ENCODE measurements around the gene SSPN.

Gene SSPN

GRCh38 chr12:26187014-26187798, 8.2 kb upstream of the SSPN start:
- no peak for DNase-seq (ENCODE audit: low spot score)

DNA sequence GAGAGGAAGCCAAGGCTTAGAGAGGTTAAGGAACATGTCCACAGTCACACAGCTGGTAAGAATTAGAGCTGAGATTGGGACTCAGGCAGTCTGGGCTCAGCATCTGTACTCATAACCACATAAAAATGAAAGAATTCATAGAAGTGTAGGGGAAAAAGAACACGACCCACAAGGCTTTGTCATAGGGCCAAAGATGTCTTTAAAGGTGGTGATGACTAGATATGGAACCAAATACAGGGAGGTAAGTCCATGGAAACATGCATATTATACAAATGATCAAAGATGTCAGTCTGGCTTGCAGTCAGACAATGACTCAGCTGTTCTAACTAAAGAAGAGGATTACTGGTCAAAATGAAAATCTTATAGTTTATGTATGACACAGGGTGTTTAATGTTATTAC, 7.2 kb upstream of the SSPN start:
- DNase-seq (ENCODE audit: low spot score): peak; percentile 52

DNA sequence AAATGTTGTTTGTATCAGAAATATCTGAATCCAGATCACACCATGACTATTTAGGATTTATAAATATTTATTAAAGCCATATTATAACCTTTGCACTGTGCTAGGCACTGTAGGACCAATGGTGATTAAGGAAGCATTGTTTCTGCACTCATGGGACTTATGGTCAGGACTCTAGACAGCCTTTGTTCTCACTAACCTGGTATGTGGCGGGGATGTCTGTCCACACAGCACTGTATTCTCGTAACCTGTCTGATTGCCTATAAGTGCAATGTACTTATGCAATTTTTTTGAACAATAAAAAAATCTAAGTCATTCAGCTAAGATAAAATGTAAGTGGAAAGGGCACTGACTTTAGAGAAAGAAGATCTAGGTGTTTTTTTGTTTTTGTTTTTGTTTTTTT, 6.7 kb upstream of the SSPN start:
- DNase-seq (ENCODE audit: low spot score): no peak

- DNase-seq (ENCODE audit: low spot score): no peak
These were observed 3.2 kb upstream of the SSPN start for GRCh38 chr12:26192142-26192541.

- no peak for DNase-seq (ENCODE audit: low spot score)
These were observed 1.8 kb upstream of the SSPN start for GRCh38 chr12:26193539-26193938.

- DNase-seq (ENCODE audit: low spot score): peak; percentile 36
These were observed 458 bp downstream of the SSPN start for GRCh38 chr12:26195641-26196420.

- DNase-seq (ENCODE audit: low spot score): no peak
These were observed 996 bp downstream of the SSPN start for GRCh38 chr12:26196421-26196716.

- DNase-seq (ENCODE audit: low spot score): no peak
These were observed 2.5 kb downstream of the SSPN start for GRCh38 chr12:26197832-26198231.

GRCh38 chr12:26198742-26199141, 3.4 kb downstream of the SSPN start:
- peak; percentile 51 for DNase-seq (ENCODE audit: low spot score)

- no peak for DNase-seq (ENCODE audit: low spot score)
These were observed 7.9 kb downstream of the SSPN start for GRCh38 chr12:26203167-26203780.

DNA sequence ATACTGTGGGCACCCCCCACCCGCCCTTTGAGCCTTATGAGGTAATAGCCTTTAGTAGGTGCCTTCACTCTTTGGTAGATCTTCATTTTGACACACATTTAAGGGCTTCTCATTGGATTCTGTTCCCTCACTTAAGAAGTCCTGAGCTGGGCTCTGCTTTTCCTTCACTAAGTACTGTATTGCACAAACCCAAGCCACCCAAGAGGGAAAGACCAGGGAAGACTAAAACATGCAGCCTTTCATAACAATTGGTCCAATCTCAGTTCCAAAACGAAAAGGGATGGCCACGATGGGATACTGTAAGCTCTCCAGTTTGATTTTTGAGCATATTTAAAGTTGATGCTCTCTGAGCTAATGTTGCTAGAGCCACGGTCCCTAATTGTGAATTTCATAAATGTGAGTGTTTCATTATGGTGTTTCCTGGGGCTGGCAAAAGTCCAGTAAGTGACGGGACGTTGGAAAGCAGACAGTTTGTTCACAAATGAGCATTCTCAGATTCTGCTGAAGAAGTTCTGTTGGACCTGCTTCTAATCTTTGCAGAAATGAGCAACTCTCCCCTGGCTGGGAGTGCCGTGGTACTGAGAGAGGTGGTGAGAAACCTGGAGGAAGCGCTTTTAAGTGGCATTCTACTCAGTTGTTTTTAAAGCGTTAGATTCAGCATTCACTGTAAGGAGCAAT, 9.4 kb downstream of the SSPN start:
- peak; percentile 20 for DNase-seq (ENCODE audit: low spot score)

- no peak for DNase-seq (ENCODE audit: low spot score)
These were observed 9.9 kb downstream of the SSPN start for GRCh38 chr12:26205298-26205697.

DNA sequence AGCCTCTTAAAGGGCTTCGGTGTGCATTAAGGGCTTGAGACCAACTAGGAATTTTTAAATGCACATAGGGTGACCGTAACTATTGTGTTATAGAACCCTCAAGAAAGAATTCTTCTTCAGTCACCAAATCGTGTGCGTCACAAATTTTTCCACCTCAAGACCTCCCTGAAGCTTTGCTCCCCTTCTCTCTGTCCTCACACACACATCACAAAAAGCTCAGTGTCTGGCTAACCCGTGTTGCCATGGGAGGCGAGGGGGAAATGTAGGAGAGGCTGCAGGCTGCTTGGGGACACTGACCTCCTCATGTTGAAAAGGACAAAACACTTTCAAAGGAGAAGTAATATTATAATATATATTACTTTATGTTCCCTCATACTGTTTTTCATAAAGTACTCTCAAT, 10.6 kb downstream of the SSPN start:
- no peak for DNase-seq (ENCODE audit: low spot score)

DNA sequence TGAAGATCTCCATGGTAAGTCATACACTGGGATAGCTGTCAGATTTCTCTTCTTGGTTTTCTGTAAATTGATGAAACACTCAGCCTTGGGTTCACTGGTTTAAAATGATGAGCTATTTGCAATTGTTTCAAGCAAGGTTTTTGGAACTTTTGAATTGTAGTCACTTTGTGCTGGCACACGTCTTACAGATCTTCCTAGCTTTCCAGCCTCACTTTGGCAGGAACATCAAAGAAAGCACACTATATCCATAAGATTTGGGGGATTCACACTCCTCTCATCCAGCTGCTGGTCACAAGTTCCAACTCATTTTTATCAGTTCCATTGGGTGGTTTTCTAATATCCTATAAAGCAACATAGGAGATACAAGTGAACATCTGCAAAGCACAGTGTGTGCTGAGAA, 16.0 kb downstream of the SSPN start:
- DNase-seq (ENCODE audit: low spot score): no peak

- DNase-seq (ENCODE audit: low spot score): no peak
These were observed 17.0 kb downstream of the SSPN start for GRCh38 chr12:26212396-26212795.

DNA sequence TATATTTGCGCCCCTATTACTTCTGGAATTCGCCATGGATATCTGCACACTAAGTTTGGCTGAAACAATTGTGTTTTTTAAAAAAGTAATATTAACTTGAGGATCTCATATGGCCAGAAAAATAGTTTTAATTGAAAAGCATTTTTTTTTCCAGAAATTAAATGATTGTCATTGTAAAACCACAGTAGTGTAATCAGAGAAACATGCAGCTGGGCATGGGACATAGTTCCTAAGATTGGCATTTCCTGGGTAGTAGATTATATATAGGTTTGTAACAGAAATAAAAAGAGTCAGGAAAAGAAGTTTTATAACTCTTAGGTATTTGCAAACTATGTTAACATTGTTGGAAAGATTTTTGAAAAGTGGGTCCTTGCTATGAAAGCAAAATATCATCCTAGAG, 17.6 kb downstream of the SSPN start:
- no peak for DNase-seq (ENCODE audit: low spot score)

DNA sequence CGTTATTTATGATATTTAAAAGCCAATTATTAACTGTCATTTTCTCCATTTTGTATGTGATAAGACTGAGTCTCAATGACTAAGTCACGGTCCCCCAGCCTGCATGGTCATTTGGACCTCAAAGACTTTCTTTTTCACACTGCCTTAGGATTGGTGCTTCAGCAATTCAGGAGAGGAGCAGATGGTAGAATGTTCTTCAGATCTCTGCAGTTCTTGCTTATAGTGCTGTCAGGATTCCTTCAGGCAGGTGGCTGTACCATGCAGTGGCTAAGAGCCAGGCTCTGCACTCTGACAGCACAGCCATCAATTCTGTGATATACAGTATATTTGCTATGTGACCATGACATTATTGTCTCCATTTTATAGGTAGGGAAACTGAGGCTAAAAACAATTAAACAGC, 18.7 kb downstream of the SSPN start:
- no peak for DNase-seq (ENCODE audit: low spot score)

- DNase-seq (ENCODE audit: low spot score): no peak
These were observed 24.4 kb downstream of the SSPN start for GRCh38 chr12:26219736-26220135.

DNA sequence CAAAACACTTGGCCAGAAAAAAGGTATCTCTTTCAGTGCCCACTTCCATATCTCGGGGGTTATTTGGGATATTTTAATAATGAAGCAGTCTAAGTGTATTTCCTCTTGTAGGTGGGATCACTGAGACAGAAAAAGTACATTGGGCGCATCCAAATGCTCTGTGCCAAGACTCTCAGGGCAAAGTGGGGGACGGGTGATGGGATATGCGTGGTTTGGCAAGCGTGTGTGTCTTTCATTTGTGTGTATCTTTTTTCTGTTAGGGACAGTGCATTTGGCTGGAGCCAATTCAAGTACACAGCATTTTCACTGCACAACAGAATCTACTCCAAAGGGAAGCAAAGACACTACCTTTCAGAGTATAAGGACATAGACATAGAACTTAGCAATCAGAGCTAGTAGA, 29.3 kb downstream of the SSPN start:
- no peak for DNase-seq (ENCODE audit: low spot score)

- no peak for DNase-seq (ENCODE audit: low spot score)
These were observed 30.7 kb downstream of the SSPN start for GRCh38 chr12:26226122-26226521.

GRCh38 chr12:26226629-26227360, 31.4 kb downstream of the SSPN start:
- peak; percentile 32 for DNase-seq (ENCODE audit: low spot score)

- DNase-seq (ENCODE audit: low spot score): no peak
These were observed 32.0 kb downstream of the SSPN start for GRCh38 chr12:26227361-26227745.

All from AG08395 (cell line).